Naive thymus-derived CD4-positive, alpha-beta T cell (primary cell): Measurements from ENCODE around the gene JADE1. TPM values are rescaled to one million over a fixed set of nuclear protein-coding genes. Genes with fewer than 3 reads are reported as not detected.
A peak's percentile ranks its signal among the peaks of the same experiment; 100 is the strongest.

ENCODE experiments used
- ATAC-seq: fragments of 150-1000 bp; cut with Tn5 transposase; 2 replicates; pipeline ENCODE4 v1.10.0; 2021; ENCODE audit warnings: mild to moderate bottlenecking, moderate library complexity
- CTCF ChIA-PET: fragments of 350-600 bp; sonication (Branson Sonifier 250); formaldehyde crosslinking; loops from one replicate; lab custom pipeline; 2021; ENCODE audit warnings: antibody characterized with exemption; lab: Charles Lee
- POLR2A ChIA-PET: fragments of 350-600 bp; sonication (Branson Sonifier 250); formaldehyde crosslinking; loops from one replicate; lab custom pipeline; 2021; ENCODE audit warnings: antibody characterized with exemption, inconsistent platforms; lab: Charles Lee
- DNase-seq, 9 donors: peaks; one replicate each; pipeline versions ENCODE4 v3.0.0 to v3.0.0-alpha.2; 2020 to 2022; ENCODE audit warnings: mixed read lengths in 1 of 9
- H3K27ac ChIP-seq: one replicate; pipeline ENCODE4 v1.7.0; 2013; ENCODE audit warnings: mild to moderate bottlenecking, low read depth, low read length, moderate library complexity
- H3K27me3 ChIP-seq, 2 donors: one replicate each; pipeline ENCODE4 v1.7.0; 2013; ENCODE audit warnings: low read length in 2 of 2, mild to moderate bottlenecking in 2 of 2, moderate library complexity in 2 of 2; ENCODE audit not compliant: control insufficient read depth in 2 of 2, insufficient read depth in 2 of 2
- H3K36me3 ChIP-seq, 3 experiments: 1 replicate in 2 of 3; 2 replicates in 1 of 3; pipeline ENCODE4 v1.7.0; 2013; ENCODE audit warnings: low read length in 3 of 3, mild to moderate bottlenecking in 3 of 3, moderate library complexity in 1 of 3; ENCODE audit not compliant: insufficient read depth in 3 of 3, control insufficient read depth in 2 of 3
- H3K4me1 ChIP-seq, 2 donors: one replicate each; pipeline ENCODE4 v1.7.0; 2013; ENCODE audit warnings: low read length in 2 of 2, mild to moderate bottlenecking in 2 of 2, moderate library complexity in 1 of 2; ENCODE audit not compliant: control insufficient read depth in 2 of 2, insufficient read depth in 2 of 2
- H3K4me3 ChIP-seq: 2 replicates; pipeline ENCODE4 v1.7.0; 2013; ENCODE audit warnings: mild to moderate bottlenecking, low read length
- H3K9me3 ChIP-seq, 3 experiments: 1 replicate in 2 of 3; 2 replicates in 1 of 3; pipeline ENCODE4 v1.7.0; 2013; ENCODE audit warnings: low read length in 3 of 3; ENCODE audit not compliant: control insufficient read depth in 2 of 3
- H3K27ac Mint-ChIP-seq, 9 donors: one replicate each; pipeline ENCODE4 v1.8.0; 2020 to 2022; ENCODE audit warnings: mixed read lengths in 9 of 9, mild to moderate bottlenecking in 8 of 9, moderate library complexity in 5 of 9, inconsistent platforms in 2 of 9
- H3K27me3 Mint-ChIP-seq, 5 donors: one replicate each; pipeline ENCODE4 v1.8.0; 2021 to 2022; ENCODE audit warnings: mixed read lengths in 5 of 5, mild to moderate bottlenecking in 1 of 5
- H3K36me3 Mint-ChIP-seq, 5 donors: one replicate each; pipeline ENCODE4 v1.8.0; 2020 to 2022; ENCODE audit warnings: mixed read lengths in 5 of 5, mild to moderate bottlenecking in 3 of 5, inconsistent platforms in 1 of 5
- H3K4me1 Mint-ChIP-seq, 7 donors: one replicate each; pipeline ENCODE4 v1.8.0; 2020 to 2022; ENCODE audit warnings: mixed read lengths in 7 of 7, mild to moderate bottlenecking in 3 of 7, inconsistent platforms in 1 of 7
- H3K4me3 Mint-ChIP-seq, 10 donors: one replicate each; pipeline ENCODE4 v1.8.0; 2020 to 2022; ENCODE audit warnings: mild to moderate bottlenecking in 10 of 10, mixed read lengths in 10 of 10, moderate library complexity in 6 of 10, inconsistent platforms in 2 of 10
- H3K9me3 Mint-ChIP-seq, 11 donors: one replicate each; pipeline ENCODE4 v1.8.0; 2020 to 2022; ENCODE audit warnings: mixed read lengths in 11 of 11, mild to moderate bottlenecking in 4 of 11, inconsistent platforms in 1 of 11, moderate library complexity in 1 of 11
- intact Hi-C, 2 donors: fragments of 100-400 bp; cut with micrococcal nuclease; formaldehyde crosslinking; loops; one replicate each; pipeline ENCODE4 v1.15.1; 2023
- polyA plus RNA-seq, 2 donors: library from polyadenylated mRNA; unstranded; fragments of 300-500 nt; fragmentation: Illumina TruSeq; gene quantifications; one replicate each; pipeline ENCODE4 v1.2.3, GENCODE V29; 2021
- total RNA-seq, 6 experiments: library from RNA in 5 of 6; stranded (reverse) in 5 of 6; gene quantifications; 1 replicate in 5 of 6; 2 replicates in 1 of 6; pipeline ENCODE4 v1.2.3 and lab custom pipeline; 2021 to 2026

Gene JADE1
- total and polyA plus RNA-seq, 7 experiments from 2014 or later: 34.5 to 79.5 (median 55.8) TPM

GRCh38 chr4:128810331-128810870 lies 901 bp downstream of the JADE1 start:
- H3K4me1 Mint-ChIP-seq: peaks cover 15 to 33% (median 20%) of the 10 kb centered on the region in 7 donors

GRCh38 chr4:128810871-128811570 lies 1.5 kb downstream of the JADE1 start:
- Mint-ChIP-seq H3K27ac (peak overlapping the region; percentile 93 to 100 (median 96)), H3K27me3 (no peaks in the 10 kb centered on the region), H3K9me3 (peaks cover 0 to 2% (median 0%) of the 10 kb centered on the region in 11 donors), H3K36me3 (peaks cover 0 to under 1% (median 0%) of the 10 kb centered on the region in 5 donors), H3K4me1 (peaks cover 20 to 39% (median 26%) of the 10 kb centered on the region in 7 donors), H3K4me3 (peak overlapping the region; percentile 93 to 100 (median 97))
- Histone ChIP-seq H3K27ac (peak overlapping the region; percentile 93), H3K36me3 (peaks cover 0 to 10% (median 0%) of the 10 kb centered on the region in 3 experiments), H3K4me1 (peaks cover 5 to 26% of the 10 kb centered on the region in 2 donors), H3K9me3 (no peaks in the 10 kb centered on the region), H3K4me3 (peak overlapping the region; percentile 99), H3K27me3 (no peaks in the 10 kb centered on the region)
- peak; percentile 64 to 85 (median 83) for DNase-seq
- ATAC-seq: peak; percentile 59
- ChIA-PET POLR2A (interaction anchor here (0.7 to 1.4 kb wide), 3 partner anchors 51 to 525 kb away, joined by 4 to 5 read pairs (median 4); partner anchors contain the start of gene C4orf33), CTCF (interaction anchor here (0.7 kb wide), 1 partner anchor 933 kb away, joined by 3 read pairs; no protein-coding TSS in a partner anchor)
- intact Hi-C loops: loop anchor here (1.0 to 5.0 kb wide), 10 partner anchors 28 to 1029 kb away; partner anchors contain the start of genes ABHD18 (in 1 of the 2), HSPA4L (in 1 of the 2), LARP1B (in 1 of the 2) and MFSD8 (in 1 of the 2)

More at GRCh38 chr4:128810331-128810870, 901 bp downstream of the JADE1 start:
- H3K27me3 Mint-ChIP-seq: no peaks in the 10 kb centered on the region
- intact Hi-C loops: loop anchor here (2.0 to 5.0 kb wide), 4 partner anchors 103 to 1028 kb away; partner anchors contain the start of genes HSPA4L (in 1 of the 2) and PLK4 (in 1 of the 2)
- H3K36me3 Mint-ChIP-seq: no peaks in the 10 kb centered on the region
- peaks cover 0 to 2% (median 0%) of the 10 kb centered on the region in 11 donors for H3K9me3 Mint-ChIP-seq
- peak overlapping the region; percentile 93 to 100 (median 96) for H3K27ac Mint-ChIP-seq
- DNase-seq: peak in 5 of 9 donors; percentile 11 to 37 (median 26)
- Histone ChIP-seq H3K27me3 (no peaks in the 10 kb centered on the region), H3K36me3 (peaks cover 0 to 10% (median 0%) of the 10 kb centered on the region in 3 experiments), H3K4me3 (peak overlapping the region; percentile 99), H3K9me3 (no peaks in the 10 kb centered on the region), H3K4me1 (peaks cover 5 to 20% of the 10 kb centered on the region in 2 donors), H3K27ac (peak overlapping the region; percentile 93)
- ChIA-PET POLR2A (interaction anchor here (0.7 to 1.5 kb wide), 4 partner anchors 22 to 523 kb away, joined by 3 to 8 read pairs (median 6); partner anchors contain the start of gene PGRMC2), CTCF (no interaction called here)
- ATAC-seq: no peak
- peak overlapping the region; percentile 93 to 100 (median 97) for H3K4me3 Mint-ChIP-seq

DNA sequence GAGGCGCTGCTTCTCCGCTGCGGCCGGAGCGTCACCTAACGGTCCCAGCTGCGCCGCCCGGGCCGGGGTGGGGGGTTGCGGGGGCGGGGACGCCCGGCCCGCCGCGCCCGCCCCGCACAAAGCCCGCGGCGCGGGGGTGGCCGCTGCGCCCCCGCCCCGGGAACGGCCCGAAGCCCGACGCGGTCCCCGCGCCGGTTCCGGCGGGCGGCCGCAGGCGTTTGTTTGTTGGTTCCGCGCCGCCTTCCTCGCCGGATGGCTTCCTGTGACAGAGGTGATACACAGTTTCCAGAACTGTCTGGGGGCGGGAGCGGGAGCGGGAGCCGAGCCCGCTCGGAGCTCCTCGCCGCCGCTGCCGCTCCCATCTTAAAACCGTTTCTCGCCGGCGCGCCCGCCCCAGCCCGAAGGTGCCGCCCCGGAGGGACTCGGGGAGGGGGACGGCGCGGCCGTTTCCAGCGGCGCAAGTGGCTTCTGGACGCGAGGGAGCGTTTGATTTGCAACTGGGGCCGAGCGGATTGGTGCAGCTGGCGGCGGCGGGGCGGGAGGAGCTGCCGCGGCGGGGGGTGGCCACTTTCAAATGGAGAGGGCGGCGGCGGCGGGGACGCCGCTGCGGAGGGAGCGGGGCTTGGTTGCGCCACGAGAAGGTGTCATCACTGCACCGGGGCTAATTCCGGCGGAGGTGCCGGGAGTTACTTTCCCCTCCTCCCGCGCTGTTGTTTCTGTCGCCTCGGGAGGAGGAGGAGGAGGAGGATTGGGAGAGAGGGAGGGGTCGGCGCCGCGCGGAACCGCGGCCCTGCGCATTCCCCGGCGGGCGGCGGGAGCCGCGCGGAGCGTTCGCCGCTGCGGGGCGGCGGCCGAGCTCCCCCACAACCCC lies 2.3 kb downstream of the JADE1 start:
- Histone ChIP-seq H3K4me3 (peak overlapping the region; percentile 99), H3K4me1 (peaks cover 5 to 30% of the 10 kb centered on the region in 2 donors), H3K27ac (peak overlapping the region; percentile 93), H3K27me3 (no peaks in the 10 kb centered on the region), H3K9me3 (no peaks in the 10 kb centered on the region), H3K36me3 (peaks cover 0 to 10% (median 0%) of the 10 kb centered on the region in 3 experiments)
- Mint-ChIP-seq H3K36me3 (peaks cover 0 to 7% (median 0%) of the 10 kb centered on the region in 5 donors), H3K27ac (peak overlapping the region; percentile 9 to 99 (median 88)), H3K4me3 (peak overlapping the region; percentile 55 to 100 (median 96)), H3K4me1 (peaks cover 23 to 47% (median 34%) of the 10 kb centered on the region in 7 donors), H3K9me3 (peaks cover 0 to 2% (median 0%) of the 10 kb centered on the region in 11 donors), H3K27me3 (no peaks in the 10 kb centered on the region)
- ChIA-PET CTCF (interaction anchor here (0.7 to 1.3 kb wide), 3 partner anchors 29 to 934 kb away, joined by 3 to 9 read pairs (median 3); no protein-coding TSS in a partner anchor), POLR2A (interaction anchor here (0.6 to 1.4 kb wide), 7 partner anchors 9 to 751 kb away, joined by 3 to 5 read pairs (median 4); partner anchors contain the start of genes C4orf33, LARP1B and PGRMC2)
- DNase-seq: peak; percentile 67 to 85 (median 74)
- intact Hi-C loops: loop anchor here (1.0 to 5.0 kb wide), 11 partner anchors 27 to 1030 kb away; partner anchors contain the start of genes ABHD18 (in 1 of the 2), HSPA4L (in 1 of the 2), LARP1B (in 1 of the 2) and MFSD8 (in 1 of the 2)
- peak; percentile 59 for ATAC-seq

GRCh38 chr4:128812442-128813235 lies 3.1 kb downstream of the JADE1 start:
- no peak for ATAC-seq
- Histone ChIP-seq H3K27ac (peak overlapping the region; percentile 93), H3K4me3 (peak overlapping the region; percentile 82), H3K27me3 (no peaks in the 10 kb centered on the region), H3K9me3 (no peaks in the 10 kb centered on the region), H3K4me1 (peaks cover 5 to 30% of the 10 kb centered on the region in 2 donors), H3K36me3 (peaks cover 0 to 10% (median 0%) of the 10 kb centered on the region in 3 experiments)
- CTCF ChIA-PET: interaction anchor here (0.8 to 1.3 kb wide), 2 partner anchors 30 to 239 kb away, joined by 3 to 9 read pairs; no protein-coding TSS in a partner anchor
- Mint-ChIP-seq H3K9me3 (peaks cover 0 to 2% (median 0%) of the 10 kb centered on the region in 11 donors), H3K27ac (peak overlapping the region in 8 of 9 donors; percentile 9 to 83 (median 60)), H3K4me3 (peak overlapping the region; percentile 55 to 98 (median 83)), H3K4me1 (peaks cover 23 to 56% (median 40%) of the 10 kb centered on the region in 7 donors), H3K27me3 (no peaks in the 10 kb centered on the region), H3K36me3 (peaks cover 0 to 7% (median 0%) of the 10 kb centered on the region in 5 donors)
- POLR2A ChIA-PET: interaction anchor here (0.9 to 1.4 kb wide), 5 partner anchors 8 to 752 kb away, joined by 3 to 5 read pairs (median 4); partner anchors contain the start of genes LARP1B and PGRMC2
- intact Hi-C loops: loop anchor here (1.0 to 5.0 kb wide), 3 partner anchors 105 to 1030 kb away; partner anchors contain the start of genes HSPA4L (in 1 of the 2) and PGRMC2 (in 1 of the 2)
- peak in 2 of 9 donors; percentile 28 to 56 for DNase-seq

- H3K27ac ChIP-seq: no peak overlapping the region
- H3K9me3 ChIP-seq: no peaks in the 10 kb centered on the region
- peaks cover 3 to 26% of the 10 kb centered on the region in 2 donors for H3K4me1 ChIP-seq
- DNase-seq (no peak), ATAC-seq (no peak)
- Mint-ChIP-seq H3K27ac (peak overlapping the region; percentile 2 to 83 (median 16)), H3K36me3 (peaks cover 0 to 7% (median 6%) of the 10 kb centered on the region in 5 donors), H3K9me3 (peaks cover 0 to 2% (median 0%) of the 10 kb centered on the region in 11 donors), H3K4me1 (peaks cover 31 to 68% (median 52%) of the 10 kb centered on the region in 7 donors), H3K4me3 (peak overlapping the region; percentile 7 to 98 (median 66)), H3K27me3 (no peaks in the 10 kb centered on the region)
- H3K36me3 ChIP-seq: peaks cover 0 to 10% (median 0%) of the 10 kb centered on the region in 3 experiments
- no peak overlapping the region for H3K4me3 ChIP-seq
- no peaks in the 10 kb centered on the region for H3K27me3 ChIP-seq
- intact Hi-C loops: loop anchor here (5.0 kb wide), 2 partner anchors 107 to 1032 kb away; partner anchors contain the start of gene HSPA4L (in 1 of the 2)
- POLR2A ChIA-PET: interaction anchor here (0.6 kb wide), 1 partner anchor 9 kb away, joined by 3 read pairs; no protein-coding TSS in a partner anchor
- CTCF ChIA-PET: no interaction called here
Measured at GRCh38 chr4:128813965-128814364, 4.5 kb downstream of the JADE1 start.
